ENCODE measurements around the gene VPS13D.

DNA sequence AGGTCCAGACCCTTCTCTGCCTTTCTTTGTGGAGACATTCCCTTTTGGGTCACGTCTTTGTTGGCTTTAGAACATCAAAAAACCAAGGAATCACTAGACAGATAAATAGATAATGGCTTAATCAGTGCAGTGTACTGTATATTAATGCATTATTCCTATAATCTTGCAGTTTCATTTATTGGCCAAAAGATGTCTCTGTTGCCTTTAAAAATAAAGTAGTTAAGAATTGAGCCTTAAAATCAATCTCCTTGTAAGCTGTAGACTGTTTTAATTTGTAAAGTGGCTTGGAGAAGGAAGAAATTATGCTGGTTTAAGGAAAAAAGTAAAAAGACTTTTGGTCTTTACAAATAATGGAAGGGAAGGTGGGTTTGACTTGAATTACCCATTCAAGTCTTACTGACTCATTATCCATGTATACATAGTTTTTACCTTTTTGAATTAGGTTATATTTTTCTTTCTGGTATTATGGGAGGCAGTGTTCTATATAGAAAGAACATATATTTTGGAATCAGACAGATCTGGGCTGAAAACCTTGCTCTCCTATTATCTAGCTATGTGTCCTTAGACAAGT lies 84.6 kb downstream of the VPS13D start:
- TF ChIP-seq, protein P1, sequence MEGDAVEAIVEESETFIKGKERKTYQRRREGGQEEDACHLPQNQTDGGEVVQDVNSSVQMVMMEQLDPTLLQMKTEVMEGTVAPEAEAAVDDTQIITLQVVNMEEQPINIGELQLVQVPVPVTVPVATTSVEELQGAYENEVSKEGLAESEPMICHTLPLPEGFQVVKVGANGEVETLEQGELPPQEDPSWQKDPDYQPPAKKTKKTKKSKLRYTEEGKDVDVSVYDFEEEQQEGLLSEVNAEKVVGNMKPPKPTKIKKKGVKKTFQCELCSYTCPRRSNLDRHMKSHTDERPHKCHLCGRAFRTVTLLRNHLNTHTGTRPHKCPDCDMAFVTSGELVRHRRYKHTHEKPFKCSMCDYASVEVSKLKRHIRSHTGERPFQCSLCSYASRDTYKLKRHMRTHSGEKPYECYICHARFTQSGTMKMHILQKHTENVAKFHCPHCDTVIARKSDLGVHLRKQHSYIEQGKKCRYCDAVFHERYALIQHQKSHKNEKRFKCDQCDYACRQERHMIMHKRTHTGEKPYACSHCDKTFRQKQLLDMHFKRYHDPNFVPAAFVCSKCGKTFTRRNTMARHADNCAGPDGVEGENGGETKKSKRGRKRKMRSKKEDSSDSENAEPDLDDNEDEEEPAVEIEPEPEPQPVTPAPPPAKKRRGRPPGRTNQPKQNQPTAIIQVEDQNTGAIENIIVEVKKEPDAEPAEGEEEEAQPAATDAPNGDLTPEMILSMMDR (IDR thresholded peaks at IDR 0.05) = peak; percentile 35 to 52 (median 40)
- TF ChIP-seq POLR2A (IDR thresholded peaks at IDR 0.05) = no peak

Data from right lobe of liver (tissue), 4 donors.